Natural killer cell (primary cell): Measurements from ENCODE around the gene NOL4L. TPM values are rescaled to one million over a fixed set of nuclear protein-coding genes. Genes with fewer than 3 reads are reported as not detected.

ENCODE experiments used
- ATAC-seq, 3 donors: fragments of 150-1000 bp in 2 of 3; fragments of 200-7000 bp in 1 of 3; cut with Tn5 transposase; 1 replicate in 1 of 3; 2 replicates in 2 of 3; pipeline ENCODE4 v1.10.0; 2021; ENCODE audit warnings: mild to moderate bottlenecking in 2 of 3, moderate library complexity in 2 of 3
- DNase-seq, 2 donors: peaks; one replicate each; pipeline versions ENCODE4 v3.0.0 to v3.0.0-alpha.2; 2013 to 2021; ENCODE audit warnings: mixed read lengths in 1 of 2
- H3K27ac ChIP-seq: one replicate; pipeline ENCODE4 v1.5.1; 2013; ENCODE audit warnings: mild to moderate bottlenecking, low read length
- H3K27me3 ChIP-seq: one replicate; pipeline ENCODE4 v1.6.1; 2013; ENCODE audit warnings: low read length; ENCODE audit not compliant: control insufficient read depth, insufficient read depth
- H3K36me3 ChIP-seq: one replicate; pipeline ENCODE4 v1.6.1; 2013; ENCODE audit warnings: low read length; ENCODE audit not compliant: control insufficient read depth, insufficient read depth
- H3K4me1 ChIP-seq: one replicate; pipeline ENCODE4 v1.6.1; 2013; ENCODE audit warnings: low read length; ENCODE audit not compliant: control insufficient read depth, insufficient read depth
- H3K4me3 ChIP-seq: one replicate; pipeline ENCODE4 v1.5.1; 2013; ENCODE audit warnings: low read length
- H3K9me3 ChIP-seq: one replicate; pipeline ENCODE4 v1.6.1; 2013; ENCODE audit warnings: low read length; ENCODE audit not compliant: control insufficient read depth, insufficient read depth
- H3K27ac Mint-ChIP-seq, 2 donors: one replicate each; pipeline ENCODE4 v1.8.0; 2022; ENCODE audit warnings: mild to moderate bottlenecking in 2 of 2, mixed read lengths in 2 of 2, moderate library complexity in 1 of 2
- H3K27me3 Mint-ChIP-seq, 2 donors: one replicate each; pipeline ENCODE4 v1.8.0; 2022; ENCODE audit warnings: low read depth in 2 of 2, mixed read lengths in 2 of 2
- H3K36me3 Mint-ChIP-seq: one replicate; pipeline ENCODE4 v1.8.0; 2022; ENCODE audit warnings: mixed read lengths
- H3K4me1 Mint-ChIP-seq, 2 donors: one replicate each; pipeline ENCODE4 v1.8.0; 2022; ENCODE audit warnings: mixed read lengths in 2 of 2
- H3K4me3 Mint-ChIP-seq: one replicate; pipeline ENCODE4 v1.8.0; 2022; ENCODE audit warnings: mild to moderate bottlenecking, moderate library complexity, mixed read lengths
- H3K9me3 Mint-ChIP-seq, 2 donors: one replicate each; pipeline ENCODE4 v1.8.0; 2022; ENCODE audit warnings: mixed read lengths in 2 of 2
- CTCF ChIP-seq: fragments of 200-600 bp; IDR thresholded peaks from one replicate; pipeline ENCODE4 v1.8.0; 2022; ENCODE audit warnings: antibody characterized with exemption
- WGBS: methylation state at CpG from one replicate; pipeline ENCODE4 v1.1.7; 2013; ENCODE audit warnings: missing lambda C conversion rate; ENCODE audit not compliant: insufficient coverage; 5-methylcytosine and 5-hydroxymethylcytosine counted together
- intact Hi-C: fragments of 100-400 bp; cut with micrococcal nuclease; formaldehyde crosslinking; loops from one replicate; pipeline ENCODE4 v1.14.2; 2022
- total RNA-seq, 4 donors: library from RNA; stranded (reverse); fragments of 120-200 nt in 1 of 4; gene quantifications; one replicate each; pipeline versions ENCODE4 v1.2.3 to v1.2.4, GENCODE V29; 2013 to 2022

NOL4L gene
- total RNA-seq, 3 donors from 2014 or later (not counting 1 experiment from before 2014, with no cell fraction given): 101 to 136 (median 114) TPM

GRCh38 chr20:32612351-32613191, 27.4 kb upstream of the NOL4L start:
- WGBS: 100% methylated on average over 3 of the region's 3 CpGs
- DNase-seq: no peak
- no peak for TF ChIP-seq CTCF

DNA sequence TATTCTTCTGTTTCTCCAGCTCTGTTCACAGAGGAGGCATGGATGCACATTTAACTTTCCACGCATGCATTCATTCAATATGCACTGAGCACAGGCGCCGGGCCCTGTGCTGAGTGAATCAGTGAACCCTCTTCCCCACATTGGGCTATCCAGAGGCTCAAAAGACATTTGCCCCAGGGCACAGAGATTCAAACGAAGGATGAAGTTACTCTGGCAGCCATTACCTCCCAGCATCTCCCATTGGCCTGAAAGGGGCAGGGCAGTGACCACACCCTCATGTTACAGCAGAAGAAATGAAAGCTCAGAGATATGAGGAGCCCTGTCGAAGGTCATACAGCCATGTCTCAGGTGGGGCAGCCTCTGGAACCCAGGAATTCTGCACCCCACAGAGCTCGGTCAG, 26.7 kb upstream of the NOL4L start:
- peaks cover 4% of the 10 kb centered on the region for H3K4me1 ChIP-seq
- no peaks in the 10 kb centered on the region for H3K36me3 ChIP-seq
- H3K4me1 Mint-ChIP-seq: peaks cover 0 to 18% of the 10 kb centered on the region in 2 donors
- WGBS: 93% methylated on average over 6 of the region's 6 CpGs
- no peak for ATAC-seq
- no peak overlapping the region for H3K4me3 ChIP-seq
- peaks cover 0 to 9% of the 10 kb centered on the region in 2 donors for H3K9me3 Mint-ChIP-seq
- H3K27ac ChIP-seq: no peak overlapping the region
- no peaks in the 10 kb centered on the region for H3K36me3 Mint-ChIP-seq
- H3K27me3 ChIP-seq: no peaks in the 10 kb centered on the region
- no peak for DNase-seq
- H3K27me3 Mint-ChIP-seq: peaks cover 0 to 6% of the 10 kb centered on the region in 2 donors
- no peaks in the 10 kb centered on the region for H3K9me3 ChIP-seq
- H3K4me3 Mint-ChIP-seq: no peak overlapping the region
- TF ChIP-seq CTCF: no peak
- intact Hi-C loops: no loop called here
- H3K27ac Mint-ChIP-seq: no peak overlapping the region

More at GRCh38 chr20:32612351-32613191, 27.4 kb upstream of the NOL4L start:
- peaks cover 0 to 6% of the 10 kb centered on the region in 2 donors for H3K27me3 Mint-ChIP-seq
- no peak overlapping the region for H3K4me3 ChIP-seq
- H3K9me3 Mint-ChIP-seq: peaks cover 0 to 9% of the 10 kb centered on the region in 2 donors
- ATAC-seq: no peak
- H3K9me3 ChIP-seq: no peaks in the 10 kb centered on the region
- H3K36me3 ChIP-seq: no peaks in the 10 kb centered on the region
- peaks cover 0 to 18% of the 10 kb centered on the region in 2 donors for H3K4me1 Mint-ChIP-seq
- H3K4me3 Mint-ChIP-seq: no peak overlapping the region
- H3K27ac Mint-ChIP-seq: no peak overlapping the region
- H3K36me3 Mint-ChIP-seq: no peaks in the 10 kb centered on the region
- H3K27me3 ChIP-seq: no peaks in the 10 kb centered on the region
- peaks cover 4% of the 10 kb centered on the region for H3K4me1 ChIP-seq
- H3K27ac ChIP-seq: no peak overlapping the region
- intact Hi-C loops: no loop called here

DNA sequence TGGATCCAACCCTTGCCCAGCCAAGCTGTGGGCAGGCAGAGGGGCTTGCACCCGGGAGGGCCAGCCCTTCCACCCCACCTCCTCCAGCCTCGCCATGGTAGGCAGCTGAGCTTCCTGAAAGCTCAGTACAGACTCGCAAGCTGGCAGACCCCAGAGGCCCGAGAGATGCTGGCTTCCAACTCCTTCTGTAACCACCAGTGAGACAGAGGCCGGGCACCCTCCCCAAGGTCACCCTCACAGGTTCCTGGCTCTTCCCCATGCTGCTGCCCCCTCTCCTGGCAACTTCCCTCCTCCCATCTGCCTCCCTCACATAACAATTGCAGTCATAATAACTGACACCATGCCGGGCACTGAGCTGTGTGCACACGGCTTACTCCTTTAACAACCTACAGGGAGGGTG, 26.2 kb upstream of the NOL4L start:
- no peak for TF ChIP-seq CTCF
- DNase-seq (no peak), ATAC-seq (no peak)
- H3K9me3 Mint-ChIP-seq: peaks cover 0 to 9% of the 10 kb centered on the region in 2 donors
- no peaks in the 10 kb centered on the region for H3K27me3 ChIP-seq
- no peak overlapping the region for H3K27ac Mint-ChIP-seq
- WGBS: 59% methylated on average over 7 of the region's 7 CpGs
- peaks cover 0 to 6% of the 10 kb centered on the region in 2 donors for H3K27me3 Mint-ChIP-seq
- H3K4me3 Mint-ChIP-seq: no peak overlapping the region
- no peaks in the 10 kb centered on the region for H3K36me3 ChIP-seq
- intact Hi-C loops: no loop called here
- H3K4me1 Mint-ChIP-seq: peaks cover 0 to 17% of the 10 kb centered on the region in 2 donors
- no peaks in the 10 kb centered on the region for H3K9me3 ChIP-seq
- H3K4me3 ChIP-seq: no peak overlapping the region
- H3K27ac ChIP-seq: no peak overlapping the region
- H3K4me1 ChIP-seq: peaks cover 4% of the 10 kb centered on the region
- H3K36me3 Mint-ChIP-seq: no peaks in the 10 kb centered on the region
